Breast epithelium (tissue), 4 donors: Measurements from ENCODE around the gene FGF10. TPM values are rescaled to one million over a fixed set of nuclear protein-coding genes. Genes with fewer than 3 reads are reported as not detected.

Source experiments
- DNase-seq, 2 donors: peaks; one replicate each; pipeline ENCODE4 v3.0.0-alpha.2; 2019; ENCODE audit warnings: low spot score in 2 of 2
- H3K27ac ChIP-seq, 2 donors: fragments of 200-600 bp; sonication (generic) in 1 of 2; one replicate each; pipeline ENCODE4 v1.5.1; 2016 to 2019; ENCODE audit warnings: mild to moderate bottlenecking in 1 of 2
- H3K27me3 ChIP-seq, 2 donors: fragments of 200-600 bp; sonication (generic) in 1 of 2; one replicate each; pipeline versions ENCODE4 v1.5.1 to v1.6.0; 2017 to 2019; ENCODE audit warnings: control low read depth in 1 of 2, mild to moderate bottlenecking in 1 of 2
- H3K36me3 ChIP-seq: fragments of 200-600 bp; one replicate; pipeline ENCODE4 v1.5.1; 2019
- H3K4me1 ChIP-seq, 2 donors: fragments of 200-600 bp; sonication (generic); one replicate each; pipeline ENCODE4 v1.5.1; 2016 to 2019; ENCODE audit warnings: control low read depth in 1 of 2
- H3K4me3 ChIP-seq, 3 donors: fragments of 200-600 bp; sonication (generic); 1 replicate in 2 of 3; 2 replicates in 1 of 3; pipeline ENCODE4 v1.5.1; 2016 to 2019; ENCODE audit warnings: mild to moderate bottlenecking in 3 of 3, moderate library complexity in 2 of 3
- H3K9me3 ChIP-seq, 2 donors: fragments of 200-600 bp; sonication (generic) in 1 of 2; one replicate each; pipeline ENCODE4 v1.5.1; 2016 to 2019; ENCODE audit warnings: control low read depth in 1 of 2
- CTCF ChIP-seq, 3 donors: fragments of 450-650 bp; IDR thresholded peaks; one replicate each; pipeline ENCODE4 v1.5.1; 2016 to 2017; ENCODE audit warnings: antibody characterized with exemption in 3 of 3, mild to moderate bottlenecking in 3 of 3, moderate library complexity in 3 of 3
- POLR2A ChIP-seq: fragments of 450-650 bp; IDR thresholded peaks from one replicate; pipeline ENCODE4 v1.6.1; 2016; ENCODE audit warnings: antibody characterized with exemption, mild to moderate bottlenecking, moderate library complexity
- POLR2AphosphoS5 ChIP-seq, 3 donors: sonication (generic); formaldehyde crosslinking; IDR thresholded peaks; one replicate each; pipeline ENCODE4 v1.6.1; 2017; ENCODE audit warnings: antibody characterized with exemption in 3 of 3
- intact Hi-C: fragments of 100-400 bp; cut with DNase I; formaldehyde crosslinking; loops from one replicate; pipeline ENCODE4 v1.15.1; 2023; ENCODE audit warnings: low total_unique reads
- total RNA-seq, 3 donors: library from RNA; depleted of rRNA; stranded (reverse); fragments of >200 nt; gene quantifications; one replicate each; pipeline ENCODE4 v1.1.0, GENCODE V29; 2016

The FGF10 gene
- total RNA-seq, 3 donors from 2014 or later, result 13.9 to 60.5 (median 31.1) TPM

GRCh38 chr5:44387921-44388320, 1.3 kb downstream of the FGF10 start:
- Histone ChIP-seq H3K27ac (peak overlapping the region; percentile 59 to 87), H3K4me1 (no peaks in the 10 kb centered on the region), H3K9me3 (no peaks in the 10 kb centered on the region), H3K27me3 (peaks cover 0 to 10% of the 10 kb centered on the region in 2 donors), H3K4me3 (peak overlapping the region; percentile 49 to 70 (median 54)), H3K36me3 (no peaks in the 10 kb centered on the region)
- TF ChIP-seq POLR2AphosphoS5 (IDR thresholded peaks at IDR 0.05) (no peak), POLR2A (no peak), CTCF (IDR thresholded peaks at IDR 0.05) (no peak)
- intact Hi-C loops, result no loop called here
- no peak for DNase-seq

- Histone ChIP-seq H3K27ac (peak overlapping the region; percentile 8 to 87), H3K9me3 (no peaks in the 10 kb centered on the region), H3K27me3 (peaks cover 0 to 10% of the 10 kb centered on the region in 2 donors), H3K4me1 (no peaks in the 10 kb centered on the region), H3K36me3 (no peaks in the 10 kb centered on the region), H3K4me3 (peak overlapping the region; percentile 49 to 70 (median 54))
- no peak for TF ChIP-seq CTCF (IDR thresholded peaks at IDR 0.05)
- DNase-seq, result no peak
- intact Hi-C loops, result no loop called here
Observed at GRCh38 chr5:44387406-44387805, 1.8 kb downstream of the FGF10 start.

DNA sequence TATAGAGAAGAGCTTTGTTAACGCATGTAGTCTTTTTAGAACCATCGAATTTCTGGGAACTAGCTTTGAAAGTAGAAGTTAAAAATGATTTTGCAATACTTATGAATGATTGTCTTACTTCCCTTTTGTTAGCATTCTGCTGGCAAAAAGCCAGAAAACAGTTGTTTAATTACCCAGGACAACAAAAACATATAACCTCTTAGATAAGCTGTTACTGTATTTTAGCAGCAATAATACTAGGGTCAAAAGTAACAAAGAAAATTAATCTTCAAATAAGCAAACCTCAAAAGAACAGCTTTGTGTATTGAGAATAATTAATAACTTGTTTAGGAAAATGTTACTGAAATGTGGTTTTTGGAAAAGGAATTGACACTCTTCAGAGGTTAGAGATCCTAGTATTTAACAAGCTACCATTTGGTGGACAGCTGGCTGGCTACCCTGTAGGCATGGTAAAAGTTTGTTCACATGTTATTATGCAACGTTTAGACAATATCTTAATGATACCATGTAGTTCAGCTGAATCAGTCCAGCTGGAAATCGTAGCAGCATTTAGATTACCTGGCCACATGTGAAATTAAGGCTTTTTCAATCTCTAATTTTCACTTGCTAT, 3.8 kb downstream of the FGF10 start:
- no peak for DNase-seq
- H3K4me1 ChIP-seq, result no peaks in the 10 kb centered on the region
- H3K27ac ChIP-seq, result peak overlapping the region in 1 of 2 donors; percentile 68
- H3K4me3 ChIP-seq, result peak overlapping the region; percentile 49 to 54 (median 50)
- intact Hi-C loops, result no loop called here
- TF ChIP-seq CTCF (IDR thresholded peaks at IDR 0.05) (no peak), POLR2A (no peak), POLR2AphosphoS5 (IDR thresholded peaks at IDR 0.05) (no peak)
- H3K9me3 ChIP-seq, result no peaks in the 10 kb centered on the region
- H3K36me3 ChIP-seq, result no peaks in the 10 kb centered on the region
- peaks cover 0 to 10% of the 10 kb centered on the region in 2 donors for H3K27me3 ChIP-seq

DNA sequence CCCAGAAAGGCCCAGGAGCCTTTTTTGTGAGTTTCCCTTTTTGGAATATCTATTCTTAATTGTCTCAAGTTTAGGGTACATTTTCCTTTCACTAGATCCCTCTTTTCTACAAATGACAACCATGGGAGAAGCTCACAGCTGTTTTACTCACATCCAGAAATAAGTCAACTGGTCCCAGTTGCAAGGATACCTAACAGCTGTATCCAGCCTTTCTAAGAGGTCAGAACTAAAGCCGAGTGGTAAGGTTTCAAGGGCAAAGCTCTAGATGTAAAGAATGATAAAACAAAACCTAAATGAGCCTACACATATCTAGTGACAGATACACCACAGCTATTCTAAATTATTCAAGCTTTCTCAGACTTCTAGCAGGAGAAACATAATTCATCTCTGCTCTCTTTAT, 4.4 kb downstream of the FGF10 start:
- H3K9me3 ChIP-seq, result no peaks in the 10 kb centered on the region
- no peak for DNase-seq
- H3K4me1 ChIP-seq, result no peaks in the 10 kb centered on the region
- TF ChIP-seq POLR2A (no peak), POLR2AphosphoS5 (IDR thresholded peaks at IDR 0.05) (no peak), CTCF (IDR thresholded peaks at IDR 0.05) (no peak)
- intact Hi-C loops, result no loop called here
- peaks cover 0 to 10% of the 10 kb centered on the region in 2 donors for H3K27me3 ChIP-seq
- H3K36me3 ChIP-seq, result no peaks in the 10 kb centered on the region
- peak overlapping the region; percentile 9 to 54 (median 50) for H3K4me3 ChIP-seq
- H3K27ac ChIP-seq, result peak overlapping the region in 1 of 2 donors; percentile 68

- H3K27ac ChIP-seq, result no peak overlapping the region
- H3K9me3 ChIP-seq, result no peaks in the 10 kb centered on the region
- intact Hi-C loops, result no loop called here
- H3K36me3 ChIP-seq, result no peaks in the 10 kb centered on the region
- DNase-seq, result no peak
- peak overlapping the region in 1 of 3 donors; percentile 10 for H3K4me3 ChIP-seq
- TF ChIP-seq POLR2A, result no peak
- no peak for TF ChIP-seq CTCF (IDR thresholded peaks at IDR 0.05)
- no peak for TF ChIP-seq POLR2AphosphoS5 (IDR thresholded peaks at IDR 0.05)
- H3K4me1 ChIP-seq, result no peaks in the 10 kb centered on the region
- peaks cover 0 to 2% of the 10 kb centered on the region in 2 donors for H3K27me3 ChIP-seq
Observed at GRCh38 chr5:44382894-44383293, 6.3 kb downstream of the FGF10 start.
